ENCODE results near the gene TM4SF4. TPM values are rescaled to one million over a fixed set of nuclear protein-coding genes. Genes with fewer than 3 reads are reported as not detected.

TM4SF4 gene
- total RNA-seq, 1 donor from 2014 or later: not detected

DNA sequence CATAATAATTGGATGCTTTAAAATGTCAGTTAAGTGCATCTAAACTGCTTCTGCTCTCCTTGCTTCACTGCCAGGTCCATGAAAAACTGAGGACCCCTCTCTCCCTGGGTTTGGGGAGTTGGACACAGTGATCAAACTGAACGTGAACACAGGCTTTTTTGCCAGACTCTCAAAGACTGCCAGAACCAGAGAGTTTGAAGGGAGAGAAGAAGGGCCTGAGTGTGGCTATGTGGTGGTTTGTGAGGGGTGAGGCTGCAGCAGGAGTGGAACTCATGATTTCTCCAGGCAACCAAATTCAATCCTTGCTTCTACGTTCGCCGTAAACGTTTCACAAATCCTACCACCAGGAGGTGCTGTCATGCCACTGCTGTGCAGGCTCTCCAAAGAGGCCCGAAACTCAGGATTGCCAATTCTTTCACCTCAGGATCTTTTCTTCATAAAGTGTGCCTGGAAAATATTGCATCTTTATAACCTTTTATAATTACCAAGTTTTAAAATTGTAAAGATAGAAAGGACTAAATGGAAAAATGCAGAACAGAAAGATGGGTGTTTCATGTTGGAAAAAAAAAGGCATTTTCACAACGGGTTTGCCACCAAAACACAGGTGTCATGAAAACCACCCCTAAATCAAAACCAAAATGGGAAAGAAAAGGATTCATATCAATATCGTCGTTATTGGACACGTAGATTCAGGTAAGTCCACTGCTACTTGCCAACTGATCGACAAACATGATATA, 19.7 kb downstream of the TM4SF4 start:
- H3K27ac Mint-ChIP-seq (ENCODE audit: unreplicated experiment): no peak overlapping the region

DNA sequence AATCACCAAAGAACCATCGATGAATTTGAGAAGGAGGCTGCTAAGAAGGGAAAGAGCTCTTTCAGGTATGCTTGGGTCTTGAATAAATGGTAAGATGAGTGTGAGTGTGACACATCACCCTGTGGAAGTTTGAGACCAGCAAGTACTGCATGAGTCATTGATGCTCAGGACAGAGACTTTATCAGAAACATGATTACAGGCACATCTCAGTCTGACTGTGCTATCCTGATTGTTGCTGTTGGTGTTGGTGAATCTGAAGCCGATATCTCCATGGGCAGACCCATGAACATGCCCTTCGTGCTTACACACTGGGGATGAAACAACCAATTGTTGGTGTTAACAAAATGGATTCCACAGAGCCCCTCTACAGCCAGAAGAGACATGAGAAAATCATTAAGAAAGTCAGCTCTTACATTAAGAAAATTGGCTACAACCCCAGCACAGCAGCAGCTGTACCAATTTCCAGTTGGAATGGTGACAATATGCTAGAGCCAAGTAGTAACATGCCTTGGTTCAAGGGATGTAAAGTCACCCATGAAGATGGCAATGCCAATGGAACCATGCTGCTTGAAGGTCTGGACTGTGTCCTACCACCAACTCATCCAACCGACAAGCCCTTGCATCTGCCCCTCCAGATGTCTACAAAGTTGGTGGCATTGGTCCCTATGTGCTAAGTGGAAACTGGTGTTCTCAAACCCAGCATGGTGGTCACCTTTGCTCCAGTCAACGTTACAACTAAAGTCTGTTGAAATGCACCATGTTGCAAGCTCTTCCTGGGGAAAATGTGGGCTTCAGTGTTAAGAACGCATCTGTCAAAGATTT, 20.5 kb downstream of the TM4SF4 start:
- H3K9me3 Mint-ChIP-seq (ENCODE audit: unreplicated experiment): no peaks in the 10 kb centered on the region
- no peak overlapping the region for H3K27ac Mint-ChIP-seq (ENCODE audit: unreplicated experiment)
- H3K4me3 ChIP-seq (ENCODE audit: insufficient read depth, low read depth, low read length): no peak overlapping the region
- H3K4me1 Mint-ChIP-seq (ENCODE audit: low read depth, unreplicated experiment): peaks cover 3% of the 10 kb centered on the region
- DNase-seq (ENCODE audit: low read depth) (peak; percentile 53), FAIRE-seq (peak; percentile 20)
- no peak for TF ChIP-seq EZH2 (IDR thresholded peaks at IDR 0.05; ENCODE audit: insufficient read depth, low read length)
- TF ChIP-seq, protein P1, sequence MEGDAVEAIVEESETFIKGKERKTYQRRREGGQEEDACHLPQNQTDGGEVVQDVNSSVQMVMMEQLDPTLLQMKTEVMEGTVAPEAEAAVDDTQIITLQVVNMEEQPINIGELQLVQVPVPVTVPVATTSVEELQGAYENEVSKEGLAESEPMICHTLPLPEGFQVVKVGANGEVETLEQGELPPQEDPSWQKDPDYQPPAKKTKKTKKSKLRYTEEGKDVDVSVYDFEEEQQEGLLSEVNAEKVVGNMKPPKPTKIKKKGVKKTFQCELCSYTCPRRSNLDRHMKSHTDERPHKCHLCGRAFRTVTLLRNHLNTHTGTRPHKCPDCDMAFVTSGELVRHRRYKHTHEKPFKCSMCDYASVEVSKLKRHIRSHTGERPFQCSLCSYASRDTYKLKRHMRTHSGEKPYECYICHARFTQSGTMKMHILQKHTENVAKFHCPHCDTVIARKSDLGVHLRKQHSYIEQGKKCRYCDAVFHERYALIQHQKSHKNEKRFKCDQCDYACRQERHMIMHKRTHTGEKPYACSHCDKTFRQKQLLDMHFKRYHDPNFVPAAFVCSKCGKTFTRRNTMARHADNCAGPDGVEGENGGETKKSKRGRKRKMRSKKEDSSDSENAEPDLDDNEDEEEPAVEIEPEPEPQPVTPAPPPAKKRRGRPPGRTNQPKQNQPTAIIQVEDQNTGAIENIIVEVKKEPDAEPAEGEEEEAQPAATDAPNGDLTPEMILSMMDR (IDR thresholded peaks at IDR 0.05; ENCODE audit: insufficient read depth, low read depth, low read length): no peak
- H3K27ac ChIP-seq (ENCODE audit: low read depth, low read length): no peak overlapping the region
- no peak overlapping the region for H3K9ac ChIP-seq (ENCODE audit: low read length)
- H4K20me1 ChIP-seq (ENCODE audit: insufficient read depth, low read length): no peaks in the 10 kb centered on the region
- H3K4me3 Mint-ChIP-seq (ENCODE audit: unreplicated experiment): no peak overlapping the region
- H3K79me2 ChIP-seq (ENCODE audit: insufficient read depth, low read length): no peaks in the 10 kb centered on the region
- H3K4me2 ChIP-seq (ENCODE audit: low read length): no peak overlapping the region
- no peak overlapping the region for H2AFZ ChIP-seq (ENCODE audit: low read depth, low read length)
- H3K36me3 Mint-ChIP-seq (ENCODE audit: low read depth, unreplicated experiment): no peaks in the 10 kb centered on the region
- H3K27me3 Mint-ChIP-seq (ENCODE audit: low read depth, unreplicated experiment): peaks cover 6% of the 10 kb centered on the region
- H3K27me3 ChIP-seq (ENCODE audit: insufficient read depth, low read length): peaks cover 3% of the 10 kb centered on the region
- no peaks in the 10 kb centered on the region for H3K9me3 ChIP-seq (ENCODE audit: insufficient read depth, low read depth, low read length)
- no peaks in the 10 kb centered on the region for H3K36me3 ChIP-seq (ENCODE audit: insufficient read depth, low read length)
- peaks cover 8% of the 10 kb centered on the region for H3K4me1 ChIP-seq (ENCODE audit: insufficient read depth, low read length)

More for the DNA sequence above, 19.7 kb downstream of the TM4SF4 start:
- DNase-seq (ENCODE audit: low read depth) (peak; percentile 39), FAIRE-seq (peak; percentile 50)
- Mint-ChIP-seq H3K27me3 (ENCODE audit: low read depth, unreplicated experiment) (peaks cover 6% of the 10 kb centered on the region), H3K9me3 (ENCODE audit: unreplicated experiment) (no peaks in the 10 kb centered on the region), H3K4me3 (ENCODE audit: unreplicated experiment) (no peak overlapping the region), H3K36me3 (ENCODE audit: low read depth, unreplicated experiment) (no peaks in the 10 kb centered on the region), H3K4me1 (ENCODE audit: low read depth, unreplicated experiment) (peaks cover 4% of the 10 kb centered on the region)
- H2AFZ ChIP-seq (ENCODE audit: low read depth, low read length): no peak overlapping the region
- H3K79me2 ChIP-seq (ENCODE audit: insufficient read depth, low read length): no peaks in the 10 kb centered on the region
- H3K4me2 ChIP-seq (ENCODE audit: low read length): no peak overlapping the region
- H3K27me3 ChIP-seq (ENCODE audit: insufficient read depth, low read length): peaks cover 3% of the 10 kb centered on the region
- H3K4me3 ChIP-seq (ENCODE audit: insufficient read depth, low read depth, low read length): no peak overlapping the region
- no peaks in the 10 kb centered on the region for H4K20me1 ChIP-seq (ENCODE audit: insufficient read depth, low read length)
- H3K36me3 ChIP-seq (ENCODE audit: insufficient read depth, low read length): no peaks in the 10 kb centered on the region
- H3K9ac ChIP-seq (ENCODE audit: low read length): no peak overlapping the region
- H3K27ac ChIP-seq (ENCODE audit: low read depth, low read length): no peak overlapping the region
- no peaks in the 10 kb centered on the region for H3K9me3 ChIP-seq (ENCODE audit: insufficient read depth, low read depth, low read length)
- no peak for TF ChIP-seq EZH2 (IDR thresholded peaks at IDR 0.05; ENCODE audit: insufficient read depth, low read length)
- TF ChIP-seq, protein P1 (IDR thresholded peaks at IDR 0.05; ENCODE audit: insufficient read depth, low read depth, low read length): peak; percentile 88
- peaks cover 8% of the 10 kb centered on the region for H3K4me1 ChIP-seq (ENCODE audit: insufficient read depth, low read length)

Data from astrocyte (in vitro differentiated cells and primary cell).